NOMO-1 treated with DMSO at 0.1 percent for 48 hours (cell line): ENCODE results near the gene GPC2.
A peak's percentile ranks its signal among the peaks of the same experiment; 100 is the strongest.
"Not testable (repeated sequence)": the region's sequence is repeated elsewhere in the genome, so short reads cannot be mapped to it uniquely, and the experiment has no call there.

Source experiments
- DNase-seq: peaks from one replicate; lab custom pipeline; 2025; ENCODE audit not compliant: unreplicated experiment; lab: John Stamatoyannopoulos, UW

GPC2 gene

GRCh38 chr7:100208911-100209408, 31.8 kb upstream of the GPC2 start:
- DNase-seq = no peak

GRCh38 chr7:100204454-100204853, 27.3 kb upstream of the GPC2 start:
- no peak for DNase-seq

GRCh38 chr7:100200693-100201092, 23.5 kb upstream of the GPC2 start:
- no peak for DNase-seq

GRCh38 chr7:100198266-100198665, 21.1 kb upstream of the GPC2 start:
- DNase-seq = no peak

- peak; percentile 74 for DNase-seq
Measured at GRCh38 chr7:100195901-100196322, 18.7 kb upstream of the GPC2 start.

GRCh38 chr7:100195222-100195621, 18.0 kb upstream of the GPC2 start:
- DNase-seq = no peak

GRCh38 chr7:100192969-100193368, 15.8 kb upstream of the GPC2 start:
- DNase-seq = no peak

- DNase-seq = not testable (repeated sequence)
Measured at GRCh38 chr7:100192281-100192862, 15.2 kb upstream of the GPC2 start.

- peak; percentile 77 for DNase-seq
Measured at GRCh38 chr7:100191775-100192174, 14.6 kb upstream of the GPC2 start.

- DNase-seq = peak; percentile 63
Measured at GRCh38 chr7:100190048-100190711, 13.0 kb upstream of the GPC2 start.

- DNase-seq = no peak
Measured at GRCh38 chr7:100189061-100189460, 11.9 kb upstream of the GPC2 start.

GRCh38 chr7:100185726-100186125, 8.5 kb upstream of the GPC2 start:
- DNase-seq = no peak

GRCh38 chr7:100183090-100183489, 5.9 kb upstream of the GPC2 start:
- DNase-seq = not testable (repeated sequence)

- DNase-seq = not testable (repeated sequence)
Measured at GRCh38 chr7:100182616-100183015, 5.4 kb upstream of the GPC2 start.

- DNase-seq = not testable (repeated sequence)
Measured at GRCh38 chr7:100180084-100180483, 2.9 kb upstream of the GPC2 start.

GRCh38 chr7:100176096-100177044, 811 bp downstream of the GPC2 start:
- DNase-seq = no peak

GRCh38 chr7:100175296-100175935, 1.8 kb downstream of the GPC2 start:
- DNase-seq = no peak

- DNase-seq = no peak
Measured at GRCh38 chr7:100174582-100174981, 2.6 kb downstream of the GPC2 start.

GRCh38 chr7:100173806-100174495, 3.2 kb downstream of the GPC2 start:
- DNase-seq = no peak

GRCh38 chr7:100171840-100172239, 5.3 kb downstream of the GPC2 start:
- no peak for DNase-seq
